Fibroblast of lung (primary cell): Measurements from ENCODE around the gene GTF3A. TPM values are rescaled to one million over a fixed set of nuclear protein-coding genes. Genes with fewer than 3 reads are reported as not detected.

Experiments used
- DNase-seq, 2 donors: peaks; one replicate each; pipeline versions ENCODE4 v3.0.0 to v3.0.0-alpha.2; 2010; ENCODE audit warnings: low read depth in 2 of 2
- H2AFZ ChIP-seq: 2 replicates; pipeline ENCODE4 v1.5.1; 2012; ENCODE audit warnings: low read length, control low read depth, inconsistent platforms
- H3K27ac ChIP-seq: 2 replicates; pipeline ENCODE4 v1.5.1; 2011; ENCODE audit warnings: low read length, control low read depth; ENCODE audit not compliant: insufficient read depth
- H3K27me3 ChIP-seq: 2 replicates; pipeline ENCODE4 v1.5.1; 2011; ENCODE audit warnings: mild to moderate bottlenecking, low read length; ENCODE audit not compliant: control insufficient read depth, insufficient read depth
- H3K36me3 ChIP-seq: 2 replicates; pipeline ENCODE4 v1.5.1; 2011; ENCODE audit warnings: low read length; ENCODE audit not compliant: control insufficient read depth, insufficient read depth
- H3K4me1 ChIP-seq: 2 replicates; pipeline ENCODE4 v1.5.1; 2011; ENCODE audit warnings: low read length; ENCODE audit not compliant: control insufficient read depth, insufficient read depth; ENCODE audit errors: extremely low read depth
- H3K4me2 ChIP-seq: 2 replicates; pipeline ENCODE4 v1.5.1; 2011; ENCODE audit warnings: low read length, control low read depth; ENCODE audit not compliant: insufficient read depth; ENCODE audit errors: extremely low read depth
- H3K4me3 ChIP-seq, 4 experiments: fragments of 200-600 bp in 1 of 4; sonication (generic) in 1 of 4; replicated peaks in 1 of 4; 2 replicates each; pipeline ENCODE4 v1.5.1; 2011 to 2016; ENCODE audit warnings: low read length in 4 of 4, low read depth in 3 of 4, mild to moderate bottlenecking in 3 of 4, control low read depth in 2 of 4, inconsistent platforms in 1 of 4, mixed read lengths in 1 of 4; ENCODE audit not compliant: insufficient read depth in 1 of 4; ENCODE audit errors: control extremely low read depth in 1 of 4
- H3K79me2 ChIP-seq: 2 replicates; pipeline ENCODE4 v1.5.1; 2012; ENCODE audit warnings: mild to moderate bottlenecking, low read length, inconsistent platforms; ENCODE audit not compliant: control insufficient read depth, insufficient read depth
- H3K9ac ChIP-seq: 2 replicates; pipeline ENCODE4 v1.5.1; 2011; ENCODE audit warnings: mild to moderate bottlenecking, low read length, control low read depth; ENCODE audit not compliant: insufficient read depth
- H3K9me3 ChIP-seq: 2 replicates; pipeline ENCODE4 v1.5.1; 2012; ENCODE audit warnings: low read depth, low read length; ENCODE audit not compliant: control insufficient read depth, insufficient read depth
- H4K20me1 ChIP-seq: 2 replicates; pipeline ENCODE4 v1.5.1; 2011; ENCODE audit warnings: low read length; ENCODE audit not compliant: control insufficient read depth, insufficient read depth; ENCODE audit errors: extremely low read depth
- EZH2 ChIP-seq: IDR thresholded peaks from 2 replicates; pipeline ENCODE4 v1.5.1; 2012; ENCODE audit warnings: low read length, control low read depth, mild to moderate bottlenecking; ENCODE audit errors: missing control alignments
- polyA plus RNA-seq, 2 donors: library from polyadenylated mRNA; depleted of rRNA in 1 of 2; stranded (reverse) in 1 of 2; unstranded in 1 of 2; fragments of >200 nt; gene quantifications; 2 replicates each; pipeline ENCODE4 v1.2.1, GENCODE V29; 2011 to 2012; ENCODE audit warnings: missing spikeins in 1 of 2
- total RNA-seq: library from RNA; depleted of rRNA; stranded (reverse); fragments of >200 nt; gene quantifications from 2 replicates; pipeline ENCODE4 v1.2.1, GENCODE V29; 2014
- TF ChIP-seq, protein P1 (sequence below), 2 donors: IDR thresholded peaks in 1 of 2; conservative IDR thresholded peaks in 1 of 2; 1 replicate in 1 of 2; 2 replicates in 1 of 2; pipeline ENCODE4 v1.5.1; 2011 to 2012; ENCODE audit warnings: low read length in 2 of 2, control low read depth in 1 of 2, inconsistent platforms in 1 of 2, low read depth in 1 of 2, mild to moderate bottlenecking in 1 of 2

The GTF3A gene
- total and polyA plus RNA-seq, 2 donors (not counting 1 experiment from before 2014, with no cell fraction given) = 98.6 to 126 TPM

DNA sequence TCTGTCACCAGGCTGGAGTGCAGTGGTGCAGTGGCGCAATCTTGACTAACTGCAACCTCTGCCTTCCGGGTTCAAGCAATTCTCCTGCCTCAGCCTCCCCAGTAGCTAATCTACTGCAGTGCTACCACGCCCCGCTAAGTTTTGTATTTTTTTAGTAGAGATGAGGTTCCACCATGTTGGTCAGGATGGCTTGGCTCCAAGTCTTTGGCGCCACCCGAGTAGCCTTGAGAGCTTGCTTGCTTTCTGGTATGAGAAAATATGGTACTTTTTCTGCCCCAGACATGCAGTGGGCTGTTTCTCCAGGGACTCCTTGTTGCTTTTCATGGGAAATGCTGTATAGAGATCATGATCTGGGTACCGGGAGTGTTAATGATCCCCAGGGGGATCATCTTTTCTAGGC, 34.5 kb upstream of the GTF3A start:
- no peaks in the 10 kb centered on the region for H3K36me3 ChIP-seq
- H3K4me1 ChIP-seq = no peaks in the 10 kb centered on the region
- no peak overlapping the region for H3K4me3 ChIP-seq
- H4K20me1 ChIP-seq = no peaks in the 10 kb centered on the region
- H3K9ac ChIP-seq = no peak overlapping the region
- H2AFZ ChIP-seq = no peak overlapping the region
- no peak overlapping the region for H3K27ac ChIP-seq
- no peaks in the 10 kb centered on the region for H3K79me2 ChIP-seq
- H3K9me3 ChIP-seq = no peaks in the 10 kb centered on the region
- TF ChIP-seq, protein P1, sequence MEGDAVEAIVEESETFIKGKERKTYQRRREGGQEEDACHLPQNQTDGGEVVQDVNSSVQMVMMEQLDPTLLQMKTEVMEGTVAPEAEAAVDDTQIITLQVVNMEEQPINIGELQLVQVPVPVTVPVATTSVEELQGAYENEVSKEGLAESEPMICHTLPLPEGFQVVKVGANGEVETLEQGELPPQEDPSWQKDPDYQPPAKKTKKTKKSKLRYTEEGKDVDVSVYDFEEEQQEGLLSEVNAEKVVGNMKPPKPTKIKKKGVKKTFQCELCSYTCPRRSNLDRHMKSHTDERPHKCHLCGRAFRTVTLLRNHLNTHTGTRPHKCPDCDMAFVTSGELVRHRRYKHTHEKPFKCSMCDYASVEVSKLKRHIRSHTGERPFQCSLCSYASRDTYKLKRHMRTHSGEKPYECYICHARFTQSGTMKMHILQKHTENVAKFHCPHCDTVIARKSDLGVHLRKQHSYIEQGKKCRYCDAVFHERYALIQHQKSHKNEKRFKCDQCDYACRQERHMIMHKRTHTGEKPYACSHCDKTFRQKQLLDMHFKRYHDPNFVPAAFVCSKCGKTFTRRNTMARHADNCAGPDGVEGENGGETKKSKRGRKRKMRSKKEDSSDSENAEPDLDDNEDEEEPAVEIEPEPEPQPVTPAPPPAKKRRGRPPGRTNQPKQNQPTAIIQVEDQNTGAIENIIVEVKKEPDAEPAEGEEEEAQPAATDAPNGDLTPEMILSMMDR (conservative IDR thresholded peaks at IDR 0.05 in 1 of 2, IDR thresholded peaks at IDR 0.05 in 1 of 2; ENCODE audit: low read depth in 1 of 2, low read length in 2 of 2) = no peak
- no peak for TF ChIP-seq EZH2
- no peak for DNase-seq
- no peak overlapping the region for H3K4me2 ChIP-seq
- H3K27me3 ChIP-seq = peaks cover 4% of the 10 kb centered on the region

DNA sequence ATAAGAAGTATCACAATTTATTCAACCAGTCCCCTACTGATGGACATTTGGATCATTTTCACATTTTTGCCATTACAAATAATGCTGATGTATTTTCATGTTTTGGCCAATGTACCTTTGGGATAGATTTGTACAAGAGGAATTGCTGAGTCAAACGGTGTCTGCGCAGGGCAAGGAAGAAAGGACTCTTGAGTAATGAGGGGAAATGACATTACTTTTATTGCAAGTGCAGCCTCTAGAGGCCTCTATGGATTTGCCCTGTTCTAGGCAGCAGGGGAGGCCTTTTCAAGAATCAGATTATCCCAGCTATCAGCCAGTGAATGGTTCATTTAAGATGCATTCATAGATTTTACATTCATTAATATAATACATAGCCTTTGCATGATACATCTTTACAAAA, 32.9 kb upstream of the GTF3A start:
- H2AFZ ChIP-seq = no peak overlapping the region

DNA sequence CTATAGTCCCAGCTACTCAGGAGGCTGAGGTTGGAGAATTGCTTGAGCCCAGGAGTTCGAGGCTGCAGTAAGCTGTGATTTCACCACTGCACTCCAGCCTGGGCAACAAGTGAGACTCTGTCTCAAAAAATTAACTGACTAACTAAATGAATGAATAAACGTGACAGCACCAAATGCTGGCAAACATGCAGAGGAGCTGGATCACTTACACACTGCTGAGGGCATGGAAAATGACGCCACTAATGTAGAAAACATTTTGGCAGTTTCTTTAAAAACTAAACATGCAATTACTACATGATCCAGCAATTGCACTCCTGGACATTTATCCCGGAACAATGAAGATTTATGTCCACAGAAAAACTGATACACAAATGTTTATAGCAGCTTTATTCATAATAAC, 31.3 kb upstream of the GTF3A start:
- no peaks in the 10 kb centered on the region for H3K36me3 ChIP-seq

More for the DNA sequence above, 32.9 kb upstream of the GTF3A start:
- TF ChIP-seq EZH2 = no peak
- TF ChIP-seq, protein P1 (conservative IDR thresholded peaks at IDR 0.05 in 1 of 2, IDR thresholded peaks at IDR 0.05 in 1 of 2; ENCODE audit: low read depth in 1 of 2, low read length in 2 of 2) = no peak
- H3K4me3 ChIP-seq = no peak overlapping the region
- H3K27ac ChIP-seq = no peak overlapping the region
- H3K36me3 ChIP-seq = no peaks in the 10 kb centered on the region
- no peak overlapping the region for H3K4me2 ChIP-seq
- no peaks in the 10 kb centered on the region for H3K9me3 ChIP-seq
- H3K9ac ChIP-seq = no peak overlapping the region
- H4K20me1 ChIP-seq = no peaks in the 10 kb centered on the region
- peaks cover 4% of the 10 kb centered on the region for H3K27me3 ChIP-seq
- no peaks in the 10 kb centered on the region for H3K4me1 ChIP-seq
- H3K79me2 ChIP-seq = no peaks in the 10 kb centered on the region
- DNase-seq = no peak

More for the DNA sequence above, 31.3 kb upstream of the GTF3A start:
- H3K9ac ChIP-seq = no peak overlapping the region
- no peak overlapping the region for H3K4me2 ChIP-seq
- H3K4me1 ChIP-seq = no peaks in the 10 kb centered on the region
- H3K27me3 ChIP-seq = peaks cover 4% of the 10 kb centered on the region
- no peak overlapping the region for H2AFZ ChIP-seq
- no peaks in the 10 kb centered on the region for H3K9me3 ChIP-seq
- no peaks in the 10 kb centered on the region for H3K79me2 ChIP-seq
- no peak overlapping the region for H3K4me3 ChIP-seq
- DNase-seq = no peak
- no peak overlapping the region for H3K27ac ChIP-seq
- no peak for TF ChIP-seq EZH2
- TF ChIP-seq, protein P1 (conservative IDR thresholded peaks at IDR 0.05 in 1 of 2, IDR thresholded peaks at IDR 0.05 in 1 of 2; ENCODE audit: low read depth in 1 of 2, low read length in 2 of 2) = no peak
- H4K20me1 ChIP-seq = no peaks in the 10 kb centered on the region
